ENCODE measurements around the gene NPBWR2. TPM values are rescaled to one million over a fixed set of nuclear protein-coding genes. Genes with fewer than 3 reads are reported as not detected.

The NPBWR2 gene
- total and polyA plus RNA-seq, 4 donors, result not detected

DNA sequence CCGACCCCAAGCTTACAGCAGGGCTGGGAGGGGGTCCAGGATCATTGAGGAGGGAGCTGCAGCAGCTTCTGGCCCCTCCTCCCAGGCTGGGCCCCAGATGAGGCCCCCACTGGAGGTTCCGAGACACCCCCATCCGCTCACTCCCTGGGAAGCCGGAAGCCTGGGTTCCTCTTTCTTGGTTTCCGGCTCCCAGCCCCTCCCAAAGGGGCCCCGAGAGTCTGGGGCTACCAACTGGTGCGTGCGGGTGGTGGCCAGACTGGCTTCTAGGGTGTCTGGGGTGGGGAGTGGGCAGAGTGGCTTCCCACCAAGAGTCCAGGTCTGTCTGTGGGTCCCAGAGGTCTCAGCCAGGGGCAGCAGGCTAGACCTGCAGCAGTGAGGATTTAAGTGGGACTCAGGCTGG is 30.3 kb downstream of the NPBWR2 start:
- DNase-seq (ENCODE audit: low spot score), result no peak
- H3K9ac ChIP-seq (ENCODE audit: low read depth in 1 of 2, low read length in 2 of 2), result no peak overlapping the region
- H3K4me3 ChIP-seq (ENCODE audit: low read depth in 1 of 3, low read length in 3 of 3), result peak overlapping the region in 1 of 3 donors; percentile 26
- peaks cover 0 to 9% (median 0%) of the 10 kb centered on the region in 4 donors for H3K36me3 ChIP-seq (ENCODE audit: control insufficient read depth in 4 of 4, insufficient read depth in 3 of 4, low read depth in 1 of 4, low read length in 3 of 4)
- no peak for TF ChIP-seq RAD21 (IDR thresholded peaks at IDR 0.05)
- no peak for TF ChIP-seq TAF1 (conservative IDR thresholded peaks at IDR 0.05)
- TF ChIP-seq SP1 (IDR thresholded peaks at IDR 0.05), result no peak
- no peak for TF ChIP-seq FOXA2 (IDR thresholded peaks at IDR 0.05)
- no peak for TF ChIP-seq YY1 (IDR thresholded peaks at IDR 0.05)
- H3K27ac ChIP-seq (ENCODE audit: low read depth in 1 of 2, low read length in 2 of 2), result peak overlapping the region; percentile 41 to 58
- 90% methylated on average over 8 of the region's 8 CpGs for WGBS
- H3K4me1 ChIP-seq (ENCODE audit: control insufficient read depth in 4 of 4, insufficient read depth in 4 of 4, low read length in 3 of 4), result peaks cover 7 to 19% (median 10%) of the 10 kb centered on the region in 4 donors
- H3K27me3 ChIP-seq (ENCODE audit: control insufficient read depth in 4 of 4, insufficient read depth in 4 of 4, low read length in 3 of 4), result no peaks in the 10 kb centered on the region
- no peaks in the 10 kb centered on the region for H3K9me3 ChIP-seq (ENCODE audit: control insufficient read depth in 4 of 4, low read length in 3 of 4)

DNA sequence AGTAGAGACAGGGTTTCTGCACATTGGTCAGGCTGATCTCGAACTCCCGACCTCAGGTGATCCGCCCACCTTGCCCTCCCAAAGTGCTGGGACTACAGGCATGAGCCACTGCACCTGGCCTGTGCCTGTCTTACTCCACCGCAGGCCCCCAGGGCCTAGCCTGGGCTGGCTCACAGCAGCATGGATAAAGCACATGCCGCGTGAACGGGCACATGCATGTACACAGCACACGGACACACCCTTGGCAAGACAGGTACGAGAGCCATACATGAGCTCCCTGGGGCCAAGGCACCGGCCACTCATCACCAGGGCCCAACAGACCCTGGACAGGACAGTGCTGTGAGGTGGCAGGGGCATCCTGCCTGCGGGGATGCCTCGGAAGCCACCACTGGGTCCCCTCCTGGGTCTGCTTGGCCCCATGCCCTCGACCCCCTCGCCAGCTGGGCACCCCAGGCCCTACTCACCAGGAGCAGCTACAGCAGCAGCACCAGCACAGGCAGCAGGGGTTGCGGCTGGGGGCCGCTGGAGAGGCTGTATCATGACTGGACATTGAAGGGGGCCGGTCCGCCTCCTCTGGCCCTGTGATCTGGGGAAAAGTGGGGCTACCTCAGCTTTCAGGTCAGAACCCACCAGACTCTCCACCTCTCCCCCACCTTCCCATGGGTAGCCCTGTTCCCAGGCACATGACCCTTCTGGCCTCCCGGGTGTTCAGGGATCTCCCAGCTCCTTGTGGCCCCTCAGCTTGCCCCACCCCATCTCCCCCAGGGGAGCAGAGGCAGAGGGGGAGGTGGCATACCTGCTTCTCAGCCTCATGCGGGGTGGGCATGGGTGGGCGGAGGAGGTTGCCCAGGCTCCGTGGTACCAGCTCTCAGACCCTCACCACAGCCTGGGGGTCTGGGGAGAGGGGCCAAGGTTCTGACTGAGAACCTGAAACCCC is 31.0 kb downstream of the NPBWR2 start:
- 94% methylated on average over 22 of the region's 22 CpGs for WGBS
- DNase-seq (ENCODE audit: low spot score), result no peak
- Histone ChIP-seq H3K4me1 (ENCODE audit: control insufficient read depth in 4 of 4, insufficient read depth in 4 of 4, low read length in 3 of 4) (peaks cover 7 to 19% (median 10%) of the 10 kb centered on the region in 4 donors), H3K9me3 (ENCODE audit: control insufficient read depth in 4 of 4, low read length in 3 of 4) (no peaks in the 10 kb centered on the region), H3K27me3 (ENCODE audit: control insufficient read depth in 4 of 4, insufficient read depth in 4 of 4, low read length in 3 of 4) (no peaks in the 10 kb centered on the region), H3K4me3 (ENCODE audit: low read depth in 1 of 3, low read length in 3 of 3) (peak overlapping the region in 1 of 3 donors; percentile 15), H3K27ac (ENCODE audit: low read depth in 1 of 2, low read length in 2 of 2) (no peak overlapping the region), H3K36me3 (ENCODE audit: control insufficient read depth in 4 of 4, insufficient read depth in 3 of 4, low read depth in 1 of 4, low read length in 3 of 4) (peaks cover 0 to 10% (median 0%) of the 10 kb centered on the region in 4 donors), H3K9ac (ENCODE audit: low read depth in 1 of 2, low read length in 2 of 2) (no peak overlapping the region)
- TF ChIP-seq, protein P1, sequence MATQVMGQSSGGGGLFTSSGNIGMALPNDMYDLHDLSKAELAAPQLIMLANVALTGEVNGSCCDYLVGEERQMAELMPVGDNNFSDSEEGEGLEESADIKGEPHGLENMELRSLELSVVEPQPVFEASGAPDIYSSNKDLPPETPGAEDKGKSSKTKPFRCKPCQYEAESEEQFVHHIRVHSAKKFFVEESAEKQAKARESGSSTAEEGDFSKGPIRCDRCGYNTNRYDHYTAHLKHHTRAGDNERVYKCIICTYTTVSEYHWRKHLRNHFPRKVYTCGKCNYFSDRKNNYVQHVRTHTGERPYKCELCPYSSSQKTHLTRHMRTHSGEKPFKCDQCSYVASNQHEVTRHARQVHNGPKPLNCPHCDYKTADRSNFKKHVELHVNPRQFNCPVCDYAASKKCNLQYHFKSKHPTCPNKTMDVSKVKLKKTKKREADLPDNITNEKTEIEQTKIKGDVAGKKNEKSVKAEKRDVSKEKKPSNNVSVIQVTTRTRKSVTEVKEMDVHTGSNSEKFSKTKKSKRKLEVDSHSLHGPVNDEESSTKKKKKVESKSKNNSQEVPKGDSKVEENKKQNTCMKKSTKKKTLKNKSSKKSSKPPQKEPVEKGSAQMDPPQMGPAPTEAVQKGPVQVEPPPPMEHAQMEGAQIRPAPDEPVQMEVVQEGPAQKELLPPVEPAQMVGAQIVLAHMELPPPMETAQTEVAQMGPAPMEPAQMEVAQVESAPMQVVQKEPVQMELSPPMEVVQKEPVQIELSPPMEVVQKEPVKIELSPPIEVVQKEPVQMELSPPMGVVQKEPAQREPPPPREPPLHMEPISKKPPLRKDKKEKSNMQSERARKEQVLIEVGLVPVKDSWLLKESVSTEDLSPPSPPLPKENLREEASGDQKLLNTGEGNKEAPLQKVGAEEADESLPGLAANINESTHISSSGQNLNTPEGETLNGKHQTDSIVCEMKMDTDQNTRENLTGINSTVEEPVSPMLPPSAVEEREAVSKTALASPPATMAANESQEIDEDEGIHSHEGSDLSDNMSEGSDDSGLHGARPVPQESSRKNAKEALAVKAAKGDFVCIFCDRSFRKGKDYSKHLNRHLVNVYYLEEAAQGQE (IDR thresholded peaks at IDR 0.05), result no peak
- TF ChIP-seq RXRA (IDR thresholded peaks at IDR 0.05) (no peak), FOXA1 (IDR thresholded peaks at IDR 0.05) (no peak), HNF4G (IDR thresholded peaks at IDR 0.05) (no peak), SP1 (IDR thresholded peaks at IDR 0.05) (no peak), FOXA2 (IDR thresholded peaks at IDR 0.05) (no peak), JUND (IDR thresholded peaks at IDR 0.05) (no peak), HNF4A (conservative IDR thresholded peaks at IDR 0.05) (no peak), EGR1 (IDR thresholded peaks at IDR 0.05; ENCODE audit: low read depth in 2 of 2) (no peak), RAD21 (IDR thresholded peaks at IDR 0.05) (no peak), YY1 (IDR thresholded peaks at IDR 0.05) (no peak), TAF1 (conservative IDR thresholded peaks at IDR 0.05) (no peak)
- TF ChIP-seq, protein P2, sequence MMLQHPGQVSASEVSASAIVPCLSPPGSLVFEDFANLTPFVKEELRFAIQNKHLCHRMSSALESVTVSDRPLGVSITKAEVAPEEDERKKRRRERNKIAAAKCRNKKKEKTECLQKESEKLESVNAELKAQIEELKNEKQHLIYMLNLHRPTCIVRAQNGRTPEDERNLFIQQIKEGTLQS (IDR thresholded peaks at IDR 0.05), result no peak
- TF ChIP-seq, protein P3, sequence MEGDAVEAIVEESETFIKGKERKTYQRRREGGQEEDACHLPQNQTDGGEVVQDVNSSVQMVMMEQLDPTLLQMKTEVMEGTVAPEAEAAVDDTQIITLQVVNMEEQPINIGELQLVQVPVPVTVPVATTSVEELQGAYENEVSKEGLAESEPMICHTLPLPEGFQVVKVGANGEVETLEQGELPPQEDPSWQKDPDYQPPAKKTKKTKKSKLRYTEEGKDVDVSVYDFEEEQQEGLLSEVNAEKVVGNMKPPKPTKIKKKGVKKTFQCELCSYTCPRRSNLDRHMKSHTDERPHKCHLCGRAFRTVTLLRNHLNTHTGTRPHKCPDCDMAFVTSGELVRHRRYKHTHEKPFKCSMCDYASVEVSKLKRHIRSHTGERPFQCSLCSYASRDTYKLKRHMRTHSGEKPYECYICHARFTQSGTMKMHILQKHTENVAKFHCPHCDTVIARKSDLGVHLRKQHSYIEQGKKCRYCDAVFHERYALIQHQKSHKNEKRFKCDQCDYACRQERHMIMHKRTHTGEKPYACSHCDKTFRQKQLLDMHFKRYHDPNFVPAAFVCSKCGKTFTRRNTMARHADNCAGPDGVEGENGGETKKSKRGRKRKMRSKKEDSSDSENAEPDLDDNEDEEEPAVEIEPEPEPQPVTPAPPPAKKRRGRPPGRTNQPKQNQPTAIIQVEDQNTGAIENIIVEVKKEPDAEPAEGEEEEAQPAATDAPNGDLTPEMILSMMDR (IDR thresholded peaks at IDR 0.05; ENCODE audit: low read depth, low read length, missing input control), result no peak
- TF ChIP-seq, protein P4, sequence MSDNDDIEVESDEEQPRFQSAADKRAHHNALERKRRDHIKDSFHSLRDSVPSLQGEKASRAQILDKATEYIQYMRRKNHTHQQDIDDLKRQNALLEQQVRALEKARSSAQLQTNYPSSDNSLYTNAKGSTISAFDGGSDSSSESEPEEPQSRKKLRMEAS (IDR thresholded peaks at IDR 0.05), result no peak

Measured in liver (tissue), 9 donors.